HuH-7 (cell line): ENCODE data around the gene ALDH1A3.

ENCODE experiments used
- DNase-seq: peaks from one replicate; pipeline ENCODE4 v3.0.0; 2011; ENCODE audit warnings: low spot score

ALDH1A3 gene

GRCh38 chr15:100958326-100959065 lies 78.9 kb downstream of the ALDH1A3 start:
- DNase-seq, result no peak

DNA sequence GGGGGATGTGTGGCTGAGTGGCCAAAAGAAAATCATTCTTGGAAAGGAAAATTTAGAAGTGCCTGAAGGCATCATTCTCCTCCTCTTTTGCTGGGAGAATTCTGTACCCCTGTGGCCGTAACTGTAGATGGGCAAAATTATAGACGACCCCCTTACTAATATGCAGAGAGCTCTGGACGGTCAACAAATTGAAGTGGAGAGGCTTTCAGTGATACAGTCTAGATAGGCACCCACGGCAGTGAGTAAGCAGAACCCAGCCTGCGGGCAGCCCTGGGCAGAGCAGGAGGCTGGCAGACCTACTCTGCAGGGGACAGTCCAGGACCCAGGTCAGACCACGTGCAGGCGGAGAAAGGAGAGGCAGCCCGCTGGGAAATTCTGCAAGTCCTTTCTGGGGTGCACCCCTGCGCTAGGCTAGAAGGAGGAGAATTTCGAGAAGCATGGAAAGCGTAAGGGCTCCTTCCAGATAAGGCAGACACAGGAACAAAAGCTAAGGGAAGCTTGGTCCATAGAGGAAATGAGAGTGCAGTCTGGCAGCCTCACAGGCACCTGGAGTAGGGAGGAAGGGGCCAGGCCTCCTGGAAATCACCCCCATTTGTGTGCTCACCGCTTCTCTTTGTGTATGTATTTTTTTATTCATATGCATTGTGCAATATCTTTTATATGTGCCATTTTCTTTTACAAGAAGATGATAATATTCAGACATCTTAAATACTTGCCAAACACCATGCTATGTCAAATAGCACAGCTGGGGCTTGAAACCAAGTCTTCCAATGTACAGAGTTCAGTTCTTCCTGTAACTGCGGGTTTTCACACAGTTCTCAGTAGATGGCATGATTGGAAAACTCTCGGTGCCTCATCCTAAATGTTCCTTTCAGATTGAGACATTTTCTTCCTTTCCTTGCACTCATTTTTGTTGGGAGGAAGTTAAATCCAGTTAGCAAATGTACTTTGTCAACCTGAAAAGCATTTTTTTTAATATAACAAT lies 79.7 kb downstream of the ALDH1A3 start:
- no peak for DNase-seq
